GM12892 (cell line): Measurements from ENCODE around the gene SLC25A6.
"Not testable (repeated sequence)": the region's sequence is repeated elsewhere in the genome, so short reads cannot be mapped to it uniquely, and the experiment has no call there.

ENCODE experiments used
- DNase-seq: peaks from one replicate; pipeline ENCODE4 v3.0.0; 2011; ENCODE audit not compliant: insufficient read length
- FAIRE-seq: peaks from 2 replicates; lab custom pipeline; 2011; peaks lifted over from hg19 to GRCh38; lab: Jason Lieb, UNC
- POLR2A ChIP-seq: IDR thresholded peaks from 2 replicates; pipeline ENCODE4 v1.6.1; 2011; ENCODE audit warnings: low read depth, low read length, control low read depth
- POLR2AphosphoS5 ChIP-seq: IDR thresholded peaks from 2 replicates; pipeline ENCODE4 v1.6.1; 2011; ENCODE audit warnings: low read depth, low read length, control low read depth
- TAF1 ChIP-seq: IDR thresholded peaks from 2 replicates; pipeline ENCODE4 v1.6.1; 2011; ENCODE audit warnings: low read depth, mild to moderate bottlenecking, control low read depth, low read length, borderline replicate concordance

The SLC25A6 gene

GRCh38 chrX:1421433-1422134, 29.7 kb upstream of the SLC25A6 start:
- DNase-seq, result no peak
- TF ChIP-seq TAF1 (no peak), POLR2A (no peak), POLR2AphosphoS5 (no peak)
- FAIRE-seq, result no peak

GRCh38 chrX:1420371-1420770, 28.5 kb upstream of the SLC25A6 start:
- FAIRE-seq (peak; percentile 5), DNase-seq (no peak)
- no peak for TF ChIP-seq POLR2AphosphoS5
- TF ChIP-seq TAF1, result no peak
- no peak for TF ChIP-seq POLR2A

- TF ChIP-seq POLR2A (no peak), POLR2AphosphoS5 (no peak; the same call in 1 of the 2 replicates), TAF1 (no peak)
- DNase-seq (no peak), FAIRE-seq (no peak)
These were observed 27.8 kb upstream of the SLC25A6 start for GRCh38 chrX:1419545-1420355.

- FAIRE-seq (no peak), DNase-seq (no peak)
- TF ChIP-seq POLR2AphosphoS5, result no peak
- TF ChIP-seq POLR2A, result no peak
- TF ChIP-seq TAF1, result no peak
These were observed 27.1 kb upstream of the SLC25A6 start for GRCh38 chrX:1418901-1419544.

GRCh38 chrX:1417921-1418771, 26.2 kb upstream of the SLC25A6 start:
- DNase-seq (no peak), FAIRE-seq (no peak)
- no peak; the same call in 1 of the 2 replicates for TF ChIP-seq POLR2AphosphoS5
- TF ChIP-seq TAF1, result no peak
- 0 out of 2 replicates have a peak, but pooled peaks have one; percentile 45 for TF ChIP-seq POLR2A

- FAIRE-seq, result peak; percentile 27
These were observed 25.2 kb upstream of the SLC25A6 start for GRCh38 chrX:1416965-1417760.

GRCh38 chrX:1416327-1416784, 24.4 kb upstream of the SLC25A6 start:
- DNase-seq (no peak), FAIRE-seq (no peak)
- no peak for TF ChIP-seq TAF1
- TF ChIP-seq POLR2A, result no peak; the same call in 1 of the 2 replicates
- TF ChIP-seq POLR2AphosphoS5, result 0 out of 2 replicates have a peak, but pooled peaks have one; percentile 13

More at GRCh38 chrX:1416965-1417760, 25.2 kb upstream of the SLC25A6 start:
- no peak for TF ChIP-seq POLR2A
- no peak for TF ChIP-seq TAF1
- peak; percentile 57; the same call in 1 of the 2 replicates for TF ChIP-seq POLR2AphosphoS5
- DNase-seq, result no peak

GRCh38 chrX:1412551-1413161, 20.7 kb upstream of the SLC25A6 start:
- DNase-seq, result no peak
- FAIRE-seq, result no peak
- TF ChIP-seq POLR2A, result no peak
- TF ChIP-seq POLR2AphosphoS5, result no peak
- no peak for TF ChIP-seq TAF1

- TF ChIP-seq POLR2A (no peak), TAF1 (no peak), POLR2AphosphoS5 (no peak)
- FAIRE-seq (no peak), DNase-seq (no peak)
These were observed 19.4 kb upstream of the SLC25A6 start for GRCh38 chrX:1411326-1411725.

GRCh38 chrX:1407035-1407434, 15.1 kb upstream of the SLC25A6 start:
- no peak for DNase-seq
- FAIRE-seq, result no peak
- TF ChIP-seq POLR2AphosphoS5, result no peak
- TF ChIP-seq POLR2A, result no peak
- no peak for TF ChIP-seq TAF1

- FAIRE-seq, DNase-seq: not testable (repeated sequence)
These were observed 13.9 kb upstream of the SLC25A6 start for GRCh38 chrX:1405769-1406168.

GRCh38 chrX:1403867-1404266, 12.0 kb upstream of the SLC25A6 start:
- not testable (repeated sequence) for FAIRE-seq, DNase-seq
